H1 (cell line): ENCODE data around the gene EPHA10. TPM values are rescaled to one million over a fixed set of nuclear protein-coding genes. Genes with fewer than 3 reads are reported as not detected.

Experiments
- CTCF ChIA-PET: fragments of 300-600 bp; sonication (Branson Sonifier 250); formaldehyde crosslinking; loops from one replicate; lab custom pipeline; 2021; ENCODE audit not compliant: partially characterized antibody; lab: Charles Lee
- POLR2A ChIA-PET: fragments of 300-600 bp; sonication (Branson Sonifier 250); formaldehyde crosslinking; loops from one replicate; lab custom pipeline; 2021; ENCODE audit warnings: inconsistent platforms; ENCODE audit not compliant: partially characterized antibody; lab: Charles Lee
- DNase-seq, 2 experiments: peaks; one replicate each; pipeline versions ENCODE4 v3.0.0 to v3.0.0-alpha.2; 2010 to 2022; ENCODE audit warnings: low spot score in 2 of 2, low read depth in 1 of 2, mixed read lengths in 1 of 2
- FAIRE-seq: peaks from 2 replicates; lab custom pipeline; 2011; peaks lifted over from hg19 to GRCh38; lab: Jason Lieb, UNC
- H2AFZ ChIP-seq: 2 replicates; pipeline ENCODE4 v1.8.1; 2012; ENCODE audit warnings: low read length, inconsistent platforms
- H2AK5ac ChIP-seq: 2 replicates; pipeline ENCODE4 v1.6.1; 2013; ENCODE audit warnings: low read depth, low read length
- H2BK120ac ChIP-seq: replicated peaks from 2 replicates; pipeline ENCODE3; 2013; ENCODE audit warnings: low read depth, low read length, inconsistent platforms
- H2BK12ac ChIP-seq: 2 replicates; pipeline ENCODE4 v1.6.1; 2013; ENCODE audit warnings: low read depth, low read length
- H2BK15ac ChIP-seq: 2 replicates; pipeline ENCODE4 v1.6.1; 2013; ENCODE audit warnings: low read length
- H2BK20ac ChIP-seq: 2 replicates; pipeline ENCODE4 v1.6.1; 2013; ENCODE audit warnings: low read length
- H2BK5ac ChIP-seq: 2 replicates; pipeline ENCODE4 v1.6.1; 2013; ENCODE audit warnings: low read depth, low read length
- H3K14ac ChIP-seq: 2 replicates; pipeline ENCODE4 v1.6.1; 2013; ENCODE audit warnings: inconsistent platforms; ENCODE audit not compliant: insufficient read length
- H3K18ac ChIP-seq: 2 replicates; pipeline ENCODE4 v1.6.1; 2013; ENCODE audit warnings: low read length; ENCODE audit errors: extremely low read depth
- H3K23ac ChIP-seq: 2 replicates; pipeline ENCODE4 v1.6.1; 2013; ENCODE audit warnings: inconsistent platforms; ENCODE audit not compliant: insufficient read length
- H3K23me2 ChIP-seq: 2 replicates; pipeline ENCODE4 v1.6.1; 2013; ENCODE audit warnings: low read depth, low read length
- H3K27ac ChIP-seq: 2 replicates; pipeline ENCODE4 v1.6.1; 2011; ENCODE audit warnings: low read depth, low read length, inconsistent platforms
- H3K27me3 ChIP-seq, 4 experiments: replicated peaks in 1 of 4; 1 replicate in 1 of 4; 2 replicates in 3 of 4; pipeline versions ENCODE4 v1.6.1 to v1.8.1; 2011 to 2013; ENCODE audit warnings: low read length in 3 of 4, mild to moderate bottlenecking in 3 of 4, inconsistent platforms in 2 of 4, mixed read lengths in 2 of 4, moderate library complexity in 1 of 4; ENCODE audit not compliant: control insufficient read depth in 3 of 4, insufficient read depth in 3 of 4; ENCODE audit errors: extremely low read depth in 1 of 4
- H3K36me3 ChIP-seq, 4 experiments: 2 replicates each; pipeline versions ENCODE4 v1.6.1 to v1.8.1; 2011 to 2013; ENCODE audit warnings: mild to moderate bottlenecking in 4 of 4, low read length in 3 of 4, moderate library complexity in 2 of 4, control low read depth in 1 of 4, inconsistent platforms in 1 of 4; ENCODE audit not compliant: insufficient read depth in 4 of 4, control insufficient read depth in 2 of 4
- H3K4ac ChIP-seq: replicated peaks from 2 replicates; pipeline ENCODE3; 2013; ENCODE audit warnings: low read length, low read depth, mixed read lengths, inconsistent platforms; ENCODE audit not compliant: insufficient read length
- H3K4me1 ChIP-seq, 4 experiments: replicated peaks in 1 of 4; 1 replicate in 1 of 4; 2 replicates in 3 of 4; pipeline versions ENCODE4 v1.6.1 to v1.8.1; 2011 to 2013; ENCODE audit warnings: low read length in 3 of 4, inconsistent platforms in 2 of 4, mixed read lengths in 1 of 4; ENCODE audit not compliant: insufficient read depth in 4 of 4, control insufficient read depth in 3 of 4
- H3K4me2 ChIP-seq, 2 experiments: 2 replicates each; pipeline versions ENCODE4 v1.6.1 to v1.8.1; 2011 to 2013; ENCODE audit warnings: low read depth in 2 of 2, low read length in 2 of 2, control low read depth in 1 of 2, inconsistent platforms in 1 of 2, mild to moderate bottlenecking in 1 of 2; ENCODE audit not compliant: insufficient read depth in 1 of 2
- H3K4me3 ChIP-seq, 4 experiments: fragments of 200-600, 300-600 bp in 1 of 4; sonication (generic), shearing (Covaris generic), sonication (Bioruptor Twin) in 1 of 4; 2 replicates each; pipeline versions ENCODE4 v1.5.1 to v1.8.1; 2011 to 2016; ENCODE audit warnings: low read length in 4 of 4, low read depth in 3 of 4, control low read depth in 2 of 4, inconsistent platforms in 2 of 4, mild to moderate bottlenecking in 2 of 4, mixed read lengths in 1 of 4, moderate library complexity in 1 of 4; ENCODE audit not compliant: insufficient read depth in 2 of 4; ENCODE audit errors: extremely low read depth in 1 of 4
- H3K56ac ChIP-seq: replicated peaks from 2 replicates; pipeline ENCODE3; 2013; ENCODE audit warnings: low read depth, mild to moderate bottlenecking, mixed read lengths, low read length, inconsistent platforms; ENCODE audit not compliant: insufficient read length
- H3K79me1 ChIP-seq: 2 replicates; pipeline ENCODE4 v1.6.1; 2013; ENCODE audit warnings: low read depth, low read length, control low read depth
- H3K79me2 ChIP-seq, 2 experiments: 2 replicates each; pipeline versions ENCODE4 v1.6.1 to v1.8.1; 2012 to 2013; ENCODE audit warnings: low read length in 2 of 2, mild to moderate bottlenecking in 2 of 2, inconsistent platforms in 1 of 2; ENCODE audit not compliant: insufficient read depth in 2 of 2, control insufficient read depth in 1 of 2
- H3K9ac ChIP-seq, 4 experiments: replicated peaks in 1 of 4; 1 replicate in 1 of 4; 2 replicates in 3 of 4; pipeline versions ENCODE4 v1.6.1 to v1.8.1; 2011 to 2013; ENCODE audit warnings: low read depth in 3 of 4, low read length in 3 of 4, control low read depth in 2 of 4, mild to moderate bottlenecking in 2 of 4, moderate library complexity in 2 of 4, inconsistent platforms in 1 of 4; ENCODE audit errors: extremely low read depth in 1 of 4
- H3K9me3 ChIP-seq, 2 experiments: 2 replicates each; pipeline versions ENCODE4 v1.6.1 to v1.8.1; 2012 to 2013; ENCODE audit warnings: mild to moderate bottlenecking in 2 of 2, moderate library complexity in 2 of 2, control low read depth in 1 of 2, inconsistent platforms in 1 of 2, low read depth in 1 of 2, low read length in 1 of 2, mixed read lengths in 1 of 2; ENCODE audit not compliant: insufficient read depth in 2 of 2
- H4K20me1 ChIP-seq, 2 experiments: replicated peaks in 1 of 2; 2 replicates each; pipeline versions ENCODE3 to v1.8.1; 2011 to 2013; ENCODE audit warnings: inconsistent platforms in 2 of 2, low read length in 2 of 2, mild to moderate bottlenecking in 1 of 2; ENCODE audit not compliant: insufficient read depth in 2 of 2, control insufficient read depth in 1 of 2
- H4K5ac ChIP-seq: 2 replicates; pipeline ENCODE4 v1.6.1; 2013; ENCODE audit warnings: low read length, low read depth, mixed read lengths, inconsistent platforms; ENCODE audit not compliant: insufficient read length
- H4K8ac ChIP-seq: 2 replicates; pipeline ENCODE4 v1.8.0; 2013; ENCODE audit warnings: mild to moderate bottlenecking, moderate library complexity, low read length, inconsistent platforms; ENCODE audit not compliant: insufficient read depth; ENCODE audit errors: extremely low read depth
- H4K91ac ChIP-seq: replicated peaks from 2 replicates; pipeline ENCODE3; 2013; ENCODE audit warnings: low read length, mixed read lengths, inconsistent platforms; ENCODE audit not compliant: insufficient read length
- ATF2 ChIP-seq: IDR thresholded peaks from 2 replicates; pipeline ENCODE4 v1.6.1; 2012; ENCODE audit warnings: low read length, inconsistent platforms
- ATF3 ChIP-seq: IDR thresholded peaks from 2 replicates; pipeline ENCODE4 v1.6.1; 2011; ENCODE audit warnings: low read depth, mild to moderate bottlenecking, low read length; ENCODE audit not compliant: insufficient read depth
- BRCA1 ChIP-seq: IDR thresholded peaks from 2 replicates; pipeline ENCODE4 v1.6.1; 2012; ENCODE audit warnings: low read depth, low read length, improper control_type of control experiment
- CBX5 ChIP-seq: fragments of 300-800, 300-1000 bp; sonication (generic); IDR thresholded peaks from 2 replicates; pipeline ENCODE4 v1.7.1; 2016; ENCODE audit warnings: antibody characterized with exemption, low read length, low read depth
- CEBPB ChIP-seq: IDR thresholded peaks from 2 replicates; pipeline ENCODE4 v1.6.1; 2012; ENCODE audit warnings: low read depth, low read length
- CHD2 ChIP-seq: IDR thresholded peaks from 2 replicates; pipeline ENCODE4 v1.6.1; 2012; ENCODE audit warnings: low read length, improper control_type of control experiment
- EGR1 ChIP-seq: IDR thresholded peaks from 2 replicates; pipeline ENCODE4 v1.6.1; 2011; ENCODE audit warnings: low read depth, low read length, borderline replicate concordance
- SP2 ChIP-seq: IDR thresholded peaks from 2 replicates; pipeline ENCODE4 v1.6.1; 2012; ENCODE audit warnings: mild to moderate bottlenecking, low read length, inconsistent platforms
- TAF1 ChIP-seq: IDR thresholded peaks from 2 replicates; pipeline ENCODE4 v1.6.1; 2011; ENCODE audit warnings: mild to moderate bottlenecking, low read depth, low read length
- TEAD4 ChIP-seq: IDR thresholded peaks from 2 replicates; pipeline ENCODE4 v1.6.1; 2012; ENCODE audit warnings: low read depth, low read length, inconsistent platforms, mixed read lengths
- ZNF274 ChIP-seq: IDR thresholded peaks from 2 replicates; pipeline ENCODE4 v1.7.0; 2012; ENCODE audit warnings: low read length, borderline replicate concordance; ENCODE audit errors: extremely low read depth
- WGBS, 2 experiments: shearing (Covaris generic) in 1 of 2; methylation state at CpG; one replicate each; pipeline versions ENCODE4 v1.1.6 to v1.1.7; 2013 to 2015; ENCODE audit warnings: low lambda C conversion rate in 2 of 2, mixed read lengths in 2 of 2, inconsistent platforms in 1 of 2, low coverage in 1 of 2, missing lambda C conversion rate in 1 of 2; ENCODE audit not compliant: insufficient replicate concordance in 2 of 2, insufficient coverage in 1 of 2, insufficient read length in 1 of 2; ENCODE audit errors: extremely low coverage in 1 of 2, missing lambda C conversion rate in 1 of 2; 5-methylcytosine and 5-hydroxymethylcytosine counted together
- polyA plus RNA-seq, 7 experiments: library from polyadenylated mRNA; depleted of rRNA in 3 of 7; stranded (reverse) in 5 of 7; unstranded in 2 of 7; fragments of >200 nt in 5 of 7; fragments of 200-250 nt in 2 of 7; gene quantifications; 1 replicate in 5 of 7; 2 replicates in 1 of 7; 4 replicates in 1 of 7; pipeline versions ENCODE4 v1.2.1 to v1.2.3, GENCODE V29; 2011 to 2013; ENCODE audit warnings: missing spikeins in 2 of 7, mixed read lengths in 2 of 7
- total RNA-seq: library from RNA; stranded (reverse); fragmentation: NEBNext Ultra II Directional; extraction: Animal tissue kit (Norgen Biotek cat#: 25700); gene quantifications from 2 replicates; pipeline ENCODE4 v1.2.1, GENCODE V29; 2021
- TF ChIP-seq, protein P1 (sequence below): IDR thresholded peaks from 2 replicates; pipeline ENCODE4 v1.6.1; 2011; ENCODE audit warnings: low read length, improper control_type of control experiment

Gene EPHA10
- total and polyA plus RNA-seq, 2 of the 8 experiments (the other 6 are each of a cell fraction or from before 2014, with no cell fraction given): 0.54 to 1.0 TPM

GRCh38 chr1:37724575-37724974 lies 40.3 kb downstream of the EPHA10 start:
- Histone ChIP-seq H3K56ac (no peak overlapping the region), H3K23ac (no peak overlapping the region), H3K36me3 (no peaks in the 10 kb centered on the region), H4K20me1 (no peaks in the 10 kb centered on the region), H3K9ac (no peak overlapping the region), H4K91ac (no peak overlapping the region), H3K23me2 (no peaks in the 10 kb centered on the region), H2BK12ac (no peak overlapping the region), H4K8ac (no peak overlapping the region), H3K4me1 (peaks cover 0 to 7% (median 4%) of the 10 kb centered on the region in 4 experiments; a peak in 3 of 7 replicates), H3K4me3 (no peak overlapping the region), H3K27me3 (no peaks in the 10 kb centered on the region), H3K4ac (no peak overlapping the region), H2BK5ac (no peak overlapping the region), H3K79me1 (no peaks in the 10 kb centered on the region), H3K79me2 (no peaks in the 10 kb centered on the region), H3K27ac (no peak overlapping the region), H2AK5ac (no peak overlapping the region), H3K9me3 (no peaks in the 10 kb centered on the region), H2BK120ac (no peak overlapping the region), H3K4me2 (no peak overlapping the region), H4K5ac (no peak overlapping the region), H3K18ac (no peak overlapping the region), H2AFZ (no peak overlapping the region), H2BK15ac (no peak overlapping the region), H3K14ac (no peak overlapping the region), H2BK20ac (no peak overlapping the region)
- FAIRE-seq (no peak), DNase-seq (no peak)
- ChIA-PET POLR2A (no interaction called here), CTCF (interaction anchor here (1.8 to 2.4 kb wide), 2 partner anchors 35 to 41 kb away, joined by 4 to 11 read pairs; partner anchors contain the start of gene EPHA10)
- WGBS, 2 experiments: 88% methylated on average over 6 of the region's 6 CpGs; no CpG with 5 or more reads in 1 of the 2 experiments
- TF ChIP-seq ATF3 (no peak), SP2 (no peak), TAF1 (no peak), EGR1 (no peak), CEBPB (no peak), CBX5 (no peak), CHD2 (no peak), TEAD4 (no peak), ZNF274 (no peak), BRCA1 (no peak), ATF2 (no peak)
- TF ChIP-seq, protein P1, sequence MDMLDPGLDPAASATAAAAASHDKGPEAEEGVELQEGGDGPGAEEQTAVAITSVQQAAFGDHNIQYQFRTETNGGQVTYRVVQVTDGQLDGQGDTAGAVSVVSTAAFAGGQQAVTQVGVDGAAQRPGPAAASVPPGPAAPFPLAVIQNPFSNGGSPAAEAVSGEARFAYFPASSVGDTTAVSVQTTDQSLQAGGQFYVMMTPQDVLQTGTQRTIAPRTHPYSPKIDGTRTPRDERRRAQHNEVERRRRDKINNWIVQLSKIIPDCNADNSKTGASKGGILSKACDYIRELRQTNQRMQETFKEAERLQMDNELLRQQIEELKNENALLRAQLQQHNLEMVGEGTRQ: no peak
